Measurements from ENCODE around the gene DLG2. TPM values are rescaled to one million over a fixed set of nuclear protein-coding genes. Genes with fewer than 3 reads are reported as not detected.

Gene DLG2
- polyA plus RNA-seq, 1 donor = 8.1 TPM

DNA sequence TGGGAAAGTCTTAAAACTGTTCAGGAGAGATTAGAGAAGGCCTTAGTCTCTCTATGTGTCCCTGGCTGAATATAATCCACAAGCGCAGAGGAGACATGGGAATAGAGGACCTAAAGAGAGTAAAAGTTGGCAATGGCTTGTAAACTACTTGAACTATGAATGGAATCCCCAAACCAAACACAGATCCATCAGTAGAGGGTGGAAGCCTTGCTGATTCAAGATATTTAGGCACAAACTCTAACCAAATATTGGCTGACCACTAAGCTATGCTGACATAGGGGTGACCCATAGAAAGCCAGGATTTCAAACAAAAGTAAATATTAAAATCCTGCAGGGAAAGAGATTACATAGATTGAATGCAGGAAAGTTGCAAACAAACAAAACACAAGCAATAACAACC lies 439.2 kb downstream of the DLG2 start:
- Histone ChIP-seq H3K9me3 (ENCODE audit: control insufficient read depth, low read depth, low read length) (peaks cover 4% of the 10 kb centered on the region), H3K27me3 (ENCODE audit: control insufficient read depth, insufficient read depth, low read length) (no peaks in the 10 kb centered on the region), H3K36me3 (ENCODE audit: control insufficient read depth, insufficient read depth, low read length) (no peaks in the 10 kb centered on the region), H3K4me1 (ENCODE audit: control insufficient read depth, insufficient read depth, low read length) (no peaks in the 10 kb centered on the region), H3K27ac (ENCODE audit: low read length) (no peak overlapping the region), H3K4me3 (ENCODE audit: low read length) (no peak overlapping the region)
- WGBS (ENCODE audit: insufficient coverage, low lambda C conversion rate) = no CpG with 5 or more reads among the region's 1 CpG
- no peak for DNase-seq

DNA sequence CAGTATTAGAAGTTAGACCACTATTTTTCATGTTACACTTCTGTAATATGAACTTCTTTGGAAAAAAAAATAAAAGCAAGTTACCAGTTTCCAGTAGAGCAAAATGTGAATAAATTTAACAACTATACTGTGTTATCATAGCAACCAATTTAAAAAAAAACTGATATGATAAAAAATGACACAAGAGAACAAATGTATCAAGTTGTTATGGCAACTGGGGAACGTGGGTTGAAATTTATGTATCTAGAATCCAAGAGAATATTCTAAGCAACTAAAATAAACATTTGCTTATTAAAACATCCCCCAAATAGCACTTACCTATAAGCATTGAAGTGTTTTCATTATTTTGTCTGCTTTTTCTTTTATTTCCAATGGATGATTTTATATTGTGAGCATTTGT lies 442.4 kb downstream of the DLG2 start:
- WGBS (ENCODE audit: insufficient coverage, low lambda C conversion rate) = 40% methylated on average over 1 of the region's 1 CpG
- Histone ChIP-seq H3K27me3 (ENCODE audit: control insufficient read depth, insufficient read depth, low read length) (no peaks in the 10 kb centered on the region), H3K4me3 (ENCODE audit: low read length) (no peak overlapping the region), H3K27ac (ENCODE audit: low read length) (no peak overlapping the region), H3K4me1 (ENCODE audit: control insufficient read depth, insufficient read depth, low read length) (no peaks in the 10 kb centered on the region), H3K36me3 (ENCODE audit: control insufficient read depth, insufficient read depth, low read length) (no peaks in the 10 kb centered on the region), H3K9me3 (ENCODE audit: control insufficient read depth, low read depth, low read length) (no peaks in the 10 kb centered on the region)
- no peak for DNase-seq

DNA sequence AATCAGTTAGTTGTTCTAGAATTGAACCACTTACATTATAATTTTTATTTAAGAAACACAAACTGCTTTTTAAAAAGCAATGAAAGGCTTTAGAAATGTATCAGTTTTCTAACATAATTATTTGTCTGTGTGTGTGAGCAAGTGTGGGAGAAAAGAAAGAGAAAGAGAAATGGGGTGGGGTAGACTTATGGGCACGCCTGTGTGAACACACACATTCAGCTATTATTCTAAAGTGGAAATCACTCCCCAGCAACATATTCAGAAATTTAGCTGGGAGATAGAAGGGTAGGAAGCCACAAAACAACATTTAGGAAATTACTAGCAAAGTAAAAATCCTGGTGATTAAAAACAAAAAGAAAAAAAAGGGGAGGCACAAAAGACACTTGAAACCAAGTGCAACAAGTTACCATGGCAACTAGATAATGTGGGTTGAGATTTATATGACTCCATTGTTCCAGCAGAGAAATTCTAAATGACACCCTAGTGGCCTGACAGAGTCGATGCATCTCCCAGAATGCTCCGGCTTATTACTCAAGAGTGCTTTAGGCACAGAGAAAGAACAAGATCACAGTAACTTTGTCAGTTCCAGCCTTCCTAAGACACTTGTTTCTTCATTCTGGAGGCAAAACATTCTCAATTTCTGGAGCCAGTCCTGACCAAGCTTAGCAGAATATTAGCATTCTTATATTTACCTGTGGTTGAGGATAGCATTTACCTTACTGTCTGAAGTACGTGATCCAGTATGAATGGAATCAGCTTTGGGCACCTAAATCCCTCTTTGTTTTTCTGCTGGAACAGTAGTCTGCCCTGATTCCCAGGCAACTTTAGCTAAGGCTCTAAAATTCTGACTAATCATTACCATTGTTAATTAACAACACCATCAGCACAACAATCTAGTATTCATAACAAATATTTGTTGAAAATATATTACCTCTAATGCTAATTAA lies 444.4 kb downstream of the DLG2 start:
- Histone ChIP-seq H3K27me3 (ENCODE audit: control insufficient read depth, insufficient read depth, low read length) (no peaks in the 10 kb centered on the region), H3K36me3 (ENCODE audit: control insufficient read depth, insufficient read depth, low read length) (no peaks in the 10 kb centered on the region), H3K4me3 (ENCODE audit: low read length) (no peak overlapping the region), H3K27ac (ENCODE audit: low read length) (no peak overlapping the region), H3K4me1 (ENCODE audit: control insufficient read depth, insufficient read depth, low read length) (no peaks in the 10 kb centered on the region), H3K9me3 (ENCODE audit: control insufficient read depth, low read depth, low read length) (no peaks in the 10 kb centered on the region)
- peak; percentile 49 to 68 for DNase-seq
- 100% methylated on average over 1 of the region's 4 CpGs for WGBS (ENCODE audit: insufficient coverage, low lambda C conversion rate)

DNA sequence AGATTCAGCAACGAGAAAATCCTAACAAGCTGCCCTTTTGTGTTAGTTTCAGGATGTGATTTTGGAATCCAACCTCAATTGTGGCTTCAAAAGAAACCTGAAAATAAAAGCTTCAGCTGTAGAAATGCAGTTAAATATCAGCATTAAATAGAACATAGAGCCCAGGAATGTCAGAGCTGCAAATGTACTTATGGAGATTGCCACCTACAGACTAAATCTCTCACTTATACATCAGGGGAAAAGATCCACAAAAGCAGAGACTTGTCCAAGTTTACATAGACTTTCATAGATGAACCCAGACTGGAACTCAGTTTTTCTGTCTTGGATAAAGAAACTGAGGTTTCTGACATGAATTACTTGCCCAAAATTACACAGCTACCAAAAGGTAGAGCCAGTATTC lies 446.6 kb downstream of the DLG2 start:
- no CpG with 5 or more reads among the region's 1 CpG for WGBS (ENCODE audit: insufficient coverage, low lambda C conversion rate)
- Histone ChIP-seq H3K9me3 (ENCODE audit: control insufficient read depth, low read depth, low read length) (no peaks in the 10 kb centered on the region), H3K27me3 (ENCODE audit: control insufficient read depth, insufficient read depth, low read length) (no peaks in the 10 kb centered on the region), H3K27ac (ENCODE audit: low read length) (no peak overlapping the region), H3K4me3 (ENCODE audit: low read length) (no peak overlapping the region), H3K36me3 (ENCODE audit: control insufficient read depth, insufficient read depth, low read length) (no peaks in the 10 kb centered on the region), H3K4me1 (ENCODE audit: control insufficient read depth, insufficient read depth, low read length) (no peaks in the 10 kb centered on the region)
- no peak for DNase-seq

DNA sequence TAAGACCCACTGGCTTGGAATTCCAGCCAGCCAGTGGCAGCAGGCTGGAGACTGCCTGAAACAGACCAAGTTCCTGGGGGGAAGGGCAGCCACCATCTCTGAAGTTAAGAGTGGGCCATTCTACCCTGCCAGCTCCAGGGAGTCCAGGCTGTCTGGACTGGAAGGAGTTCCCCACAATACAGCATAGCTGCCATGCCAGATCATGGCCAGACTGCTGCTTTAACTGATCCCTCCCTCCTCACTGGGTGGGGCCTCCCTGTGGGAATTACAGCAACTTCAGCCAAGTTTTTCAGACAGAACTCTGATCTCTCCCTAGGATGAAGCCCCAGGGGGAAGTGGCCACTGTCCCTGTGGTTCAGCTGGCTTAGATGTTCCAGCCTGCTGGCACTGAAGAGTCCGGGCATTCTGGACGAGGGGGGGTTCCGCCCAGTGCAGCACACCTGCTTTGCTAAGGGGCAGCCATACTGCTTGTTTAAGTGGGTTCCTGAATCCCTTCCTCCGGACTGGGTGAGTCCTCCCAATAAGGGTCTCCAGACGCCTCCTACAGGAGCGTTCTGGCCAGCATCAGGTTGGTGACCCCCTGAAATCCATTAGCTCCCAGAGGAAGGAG lies 455.4 kb downstream of the DLG2 start:
- Histone ChIP-seq H3K27me3 (ENCODE audit: control insufficient read depth, insufficient read depth, low read length) (no peaks in the 10 kb centered on the region), H3K4me1 (ENCODE audit: control insufficient read depth, insufficient read depth, low read length) (peaks cover 8% of the 10 kb centered on the region), H3K27ac (ENCODE audit: low read length) (no peak overlapping the region), H3K9me3 (ENCODE audit: control insufficient read depth, low read depth, low read length) (peaks cover 7% of the 10 kb centered on the region), H3K36me3 (ENCODE audit: control insufficient read depth, insufficient read depth, low read length) (no peaks in the 10 kb centered on the region), H3K4me3 (ENCODE audit: low read length) (no peak overlapping the region)
- no peak for DNase-seq
- WGBS (ENCODE audit: insufficient coverage, low lambda C conversion rate) = no CpG with 5 or more reads among the region's 6 CpGs

DNA sequence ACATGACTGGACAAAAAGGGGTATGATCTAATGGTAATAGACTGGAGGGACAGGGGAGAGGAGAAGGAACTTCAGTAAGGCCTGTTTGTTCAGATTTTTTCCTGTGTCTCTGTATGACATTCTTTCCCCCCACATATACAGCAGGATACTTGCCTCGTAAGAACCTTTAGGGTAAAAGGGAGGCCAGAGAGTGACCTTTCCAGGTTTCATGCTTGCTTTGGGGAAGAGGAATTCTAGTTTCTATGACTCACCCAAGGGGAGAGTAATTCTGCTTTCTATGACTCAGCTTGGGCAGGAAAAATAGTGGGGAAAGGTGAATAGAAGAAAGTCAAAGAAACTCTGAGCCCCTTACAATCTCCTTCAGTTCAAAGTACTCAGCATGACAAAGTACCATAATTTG lies 457.0 kb downstream of the DLG2 start:
- DNase-seq = peak; percentile 25 to 57
- no peaks in the 10 kb centered on the region for H3K27me3 ChIP-seq (ENCODE audit: control insufficient read depth, insufficient read depth, low read length)
- H3K9me3 ChIP-seq (ENCODE audit: control insufficient read depth, low read depth, low read length) = peaks cover 7% of the 10 kb centered on the region
- H3K4me1 ChIP-seq (ENCODE audit: control insufficient read depth, insufficient read depth, low read length) = peaks cover 8% of the 10 kb centered on the region
- H3K36me3 ChIP-seq (ENCODE audit: control insufficient read depth, insufficient read depth, low read length) = no peaks in the 10 kb centered on the region
- H3K27ac ChIP-seq (ENCODE audit: low read length) = no peak overlapping the region
- WGBS (ENCODE audit: insufficient coverage, low lambda C conversion rate) = no CpG with 5 or more reads among the region's 1 CpG
- H3K4me3 ChIP-seq (ENCODE audit: low read length) = no peak overlapping the region

DNA sequence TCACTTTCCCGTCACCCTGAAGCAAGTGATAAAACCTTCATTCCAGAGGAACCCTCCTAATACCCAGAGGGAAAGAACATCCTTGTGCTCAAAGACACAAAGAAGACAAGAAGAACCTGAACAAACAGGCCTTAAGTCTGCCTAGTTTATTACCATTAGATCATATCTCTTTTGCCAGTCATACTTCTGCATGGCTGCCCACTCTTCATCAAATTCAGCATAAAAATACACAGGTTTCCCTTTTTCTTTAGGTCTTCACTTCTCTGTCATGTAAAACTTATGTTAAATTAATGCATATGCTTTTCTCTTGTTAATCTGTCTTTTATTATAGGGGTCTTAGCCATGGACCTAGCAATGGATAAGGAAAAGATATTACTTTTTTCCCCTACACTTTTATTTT lies 459.7 kb downstream of the DLG2 start:
- Histone ChIP-seq H3K4me3 (ENCODE audit: low read length) (no peak overlapping the region), H3K36me3 (ENCODE audit: control insufficient read depth, insufficient read depth, low read length) (no peaks in the 10 kb centered on the region), H3K4me1 (ENCODE audit: control insufficient read depth, insufficient read depth, low read length) (peaks cover 8% of the 10 kb centered on the region), H3K27ac (ENCODE audit: low read length) (no peak overlapping the region), H3K27me3 (ENCODE audit: control insufficient read depth, insufficient read depth, low read length) (no peaks in the 10 kb centered on the region), H3K9me3 (ENCODE audit: control insufficient read depth, low read depth, low read length) (no peaks in the 10 kb centered on the region)
- DNase-seq = no peak
- WGBS (ENCODE audit: insufficient coverage, low lambda C conversion rate) = no CpG with 5 or more reads among the region's 1 CpG

DNA sequence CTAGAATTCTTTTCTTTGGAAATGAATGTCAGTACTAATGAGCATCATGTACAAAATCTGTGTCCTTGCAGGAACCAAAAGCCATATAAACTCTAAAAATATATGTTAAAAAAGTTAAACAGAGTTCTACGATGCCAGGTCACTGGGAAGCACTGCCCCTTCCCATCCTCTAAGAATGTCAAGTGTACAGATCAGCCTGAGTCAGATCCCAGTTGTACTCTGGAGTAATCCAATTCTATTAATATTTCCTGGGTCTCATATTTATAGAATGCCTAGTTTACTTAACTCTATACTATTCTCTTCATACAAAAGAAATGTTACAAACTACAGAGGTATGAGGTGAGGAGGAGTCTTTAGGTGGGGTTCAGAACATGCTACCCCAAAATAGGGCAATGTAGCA lies 460.1 kb downstream of the DLG2 start:
- Histone ChIP-seq H3K4me3 (ENCODE audit: low read length) (no peak overlapping the region), H3K36me3 (ENCODE audit: control insufficient read depth, insufficient read depth, low read length) (no peaks in the 10 kb centered on the region), H3K27ac (ENCODE audit: low read length) (no peak overlapping the region), H3K4me1 (ENCODE audit: control insufficient read depth, insufficient read depth, low read length) (peaks cover 8% of the 10 kb centered on the region), H3K9me3 (ENCODE audit: control insufficient read depth, low read depth, low read length) (no peaks in the 10 kb centered on the region), H3K27me3 (ENCODE audit: control insufficient read depth, insufficient read depth, low read length) (no peaks in the 10 kb centered on the region)
- 100% methylated on average over 1 of the region's 1 CpG for WGBS (ENCODE audit: insufficient coverage, low lambda C conversion rate)
- no peak for DNase-seq

DNA sequence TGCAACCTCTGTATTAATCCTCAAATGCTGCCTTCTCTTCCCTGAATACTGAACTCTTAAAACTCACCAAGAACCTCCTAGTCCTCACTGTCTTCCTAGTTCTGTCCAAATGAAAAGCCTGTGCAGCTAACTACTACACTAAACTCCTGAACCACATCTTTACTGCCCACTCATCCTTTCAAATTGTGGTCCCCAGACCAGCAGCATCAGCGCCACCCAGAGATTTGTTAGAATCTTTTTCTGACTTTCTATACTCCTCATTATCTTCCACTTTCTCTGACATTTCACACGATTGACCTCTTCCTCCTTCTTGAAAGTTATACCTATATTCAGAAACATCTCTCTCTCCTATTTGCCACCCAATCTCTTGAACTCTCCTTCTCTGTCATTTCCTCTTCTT lies 461.3 kb downstream of the DLG2 start:
- no peak for DNase-seq
- no peaks in the 10 kb centered on the region for H3K9me3 ChIP-seq (ENCODE audit: control insufficient read depth, low read depth, low read length)
- no peak overlapping the region for H3K4me3 ChIP-seq (ENCODE audit: low read length)
- no peaks in the 10 kb centered on the region for H3K36me3 ChIP-seq (ENCODE audit: control insufficient read depth, insufficient read depth, low read length)
- H3K27me3 ChIP-seq (ENCODE audit: control insufficient read depth, insufficient read depth, low read length) = no peaks in the 10 kb centered on the region
- H3K27ac ChIP-seq (ENCODE audit: low read length) = no peak overlapping the region
- WGBS (ENCODE audit: insufficient coverage, low lambda C conversion rate) = 50% methylated on average over 1 of the region's 2 CpGs
- peaks cover 4% of the 10 kb centered on the region for H3K4me1 ChIP-seq (ENCODE audit: control insufficient read depth, insufficient read depth, low read length)

DNA sequence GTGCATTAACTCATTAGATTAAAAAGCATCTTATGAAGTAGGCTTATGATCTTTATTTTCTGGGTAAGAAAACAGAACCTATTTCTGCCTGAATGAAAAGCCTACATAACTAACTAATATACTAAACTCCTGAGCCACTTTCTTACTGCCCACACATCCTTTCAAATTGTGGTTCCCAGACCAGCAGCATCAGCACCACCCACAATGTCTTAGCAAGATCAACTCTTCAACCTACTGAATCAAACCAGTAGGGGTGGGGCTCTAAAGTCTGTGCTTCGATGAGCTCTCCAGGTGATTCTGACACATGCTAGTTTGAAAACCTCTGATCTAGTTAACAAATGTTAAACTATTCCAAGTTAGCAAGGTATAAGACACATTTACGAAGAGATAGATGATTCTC lies 462.4 kb downstream of the DLG2 start:
- Histone ChIP-seq H3K27me3 (ENCODE audit: control insufficient read depth, insufficient read depth, low read length) (no peaks in the 10 kb centered on the region), H3K4me1 (ENCODE audit: control insufficient read depth, insufficient read depth, low read length) (no peaks in the 10 kb centered on the region), H3K36me3 (ENCODE audit: control insufficient read depth, insufficient read depth, low read length) (no peaks in the 10 kb centered on the region), H3K27ac (ENCODE audit: low read length) (no peak overlapping the region), H3K9me3 (ENCODE audit: control insufficient read depth, low read depth, low read length) (no peaks in the 10 kb centered on the region), H3K4me3 (ENCODE audit: low read length) (no peak overlapping the region)
- WGBS (ENCODE audit: insufficient coverage, low lambda C conversion rate) = no CpG with 5 or more reads among the region's 2 CpGs
- no peak for DNase-seq
